Glomerular visceral epithelial cell (primary cell): Measurements from ENCODE around the gene GOLGA6L7.
"Not testable (repeated sequence)": the region's sequence is repeated elsewhere in the genome, so short reads cannot be mapped to it uniquely, and the experiment has no call there.

Experiments used
- DNase-seq: peaks from one replicate; pipeline ENCODE4 v3.0.0-alpha.2; 2016; ENCODE audit errors: extremely low spot score

GOLGA6L7 gene

DNA sequence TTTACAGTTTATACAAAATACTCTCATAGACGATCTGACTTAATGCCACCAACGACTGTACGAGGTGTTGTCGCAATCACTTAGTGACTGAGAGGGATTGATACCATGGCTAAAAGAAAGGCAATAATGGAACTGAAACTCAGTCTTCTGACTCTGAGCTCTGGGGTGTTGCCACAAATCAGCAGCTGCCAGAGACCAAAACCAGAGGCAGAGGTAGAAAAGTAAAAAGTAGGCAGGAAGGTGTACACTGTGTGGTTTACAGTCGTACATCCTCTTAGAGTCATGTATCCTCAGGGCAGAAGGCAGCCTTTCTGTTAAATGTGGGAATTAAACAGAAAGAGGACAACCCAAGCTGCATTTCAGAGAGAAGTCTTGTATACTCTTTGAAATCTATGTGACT is 1.2 kb downstream of the GOLGA6L7 start:
- DNase-seq: not testable (repeated sequence)

DNA sequence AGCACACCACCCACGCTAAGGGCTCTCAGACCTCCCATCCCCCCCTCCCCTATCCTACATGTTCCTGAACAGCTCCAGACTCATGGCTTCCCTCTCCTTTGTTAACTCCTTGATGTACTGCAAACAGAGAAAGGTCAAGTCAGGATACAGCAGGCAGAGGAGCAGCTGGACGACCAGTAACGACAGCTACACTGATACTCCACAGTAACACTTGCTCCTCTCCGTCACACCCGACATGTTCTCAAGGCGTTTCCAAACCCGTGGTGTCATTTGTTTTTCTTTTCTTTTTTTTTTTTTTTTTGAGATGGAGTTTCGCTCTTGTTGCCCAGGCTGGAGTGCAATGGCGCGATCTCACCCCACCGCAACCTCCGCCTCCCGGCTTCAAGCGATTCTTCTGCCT is 4.3 kb downstream of the GOLGA6L7 start:
- not testable (repeated sequence) for DNase-seq

DNA sequence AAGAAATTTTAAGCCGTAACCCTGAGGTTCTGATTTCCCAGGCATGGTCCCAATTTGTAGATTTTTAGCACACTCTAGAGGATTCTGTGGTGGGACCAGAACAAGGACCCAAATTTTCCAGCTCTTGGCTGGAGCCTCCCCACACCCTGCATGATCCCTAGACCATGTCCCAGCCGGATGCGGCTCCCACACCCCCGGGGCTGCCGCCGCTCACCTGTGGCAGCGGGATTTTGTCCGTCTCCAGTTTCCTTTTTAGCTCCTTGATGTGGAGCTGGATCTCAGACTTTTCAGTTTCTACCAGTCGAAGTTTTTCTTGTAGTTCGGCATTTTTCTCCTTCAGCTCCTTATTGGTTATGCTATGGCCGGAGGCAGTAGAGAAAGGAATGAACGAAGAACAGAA is 4.9 kb downstream of the GOLGA6L7 start:
- DNase-seq: not testable (repeated sequence)

DNA sequence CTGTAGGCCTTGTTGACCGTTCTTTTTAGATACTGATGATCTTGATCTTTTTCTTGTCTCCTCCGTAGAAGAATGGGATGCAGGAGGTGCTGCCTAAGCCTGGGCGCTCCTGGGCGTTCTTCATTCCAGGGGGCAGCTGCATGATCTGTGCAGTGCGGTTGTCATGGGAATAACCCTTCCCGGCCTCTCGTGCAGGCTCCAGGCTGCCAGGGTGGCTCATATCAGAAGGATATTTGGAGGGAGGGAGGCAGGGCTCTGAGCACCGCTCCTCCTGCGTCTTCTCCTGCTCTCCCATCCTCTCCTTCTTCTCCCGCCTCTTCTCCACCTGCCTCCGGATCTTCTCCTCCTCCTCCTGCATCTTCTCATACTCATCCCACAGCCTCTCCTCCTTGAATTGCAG is 6.2 kb downstream of the GOLGA6L7 start:
- DNase-seq: not testable (repeated sequence)

DNA sequence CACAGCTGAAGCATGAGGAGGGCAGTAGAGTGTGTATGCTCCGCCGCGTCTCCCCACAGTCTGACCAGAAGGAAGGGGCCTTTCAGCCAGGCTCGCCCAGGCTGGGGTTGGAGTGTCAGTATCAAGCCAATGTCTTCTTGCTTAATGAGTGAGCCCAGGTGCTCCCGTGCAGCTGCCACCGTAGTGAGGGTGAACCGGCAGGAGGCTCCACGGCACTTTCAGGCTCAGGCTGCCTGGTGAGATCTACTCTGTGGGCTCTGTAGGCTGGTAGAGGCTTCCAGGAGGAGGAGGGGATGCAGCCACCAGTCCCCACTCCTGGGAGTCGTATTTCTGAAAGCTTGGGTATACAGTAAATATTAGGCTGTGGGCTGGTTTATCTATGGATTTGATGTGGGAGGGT is 8.2 kb downstream of the GOLGA6L7 start:
- not testable (repeated sequence) for DNase-seq

DNA sequence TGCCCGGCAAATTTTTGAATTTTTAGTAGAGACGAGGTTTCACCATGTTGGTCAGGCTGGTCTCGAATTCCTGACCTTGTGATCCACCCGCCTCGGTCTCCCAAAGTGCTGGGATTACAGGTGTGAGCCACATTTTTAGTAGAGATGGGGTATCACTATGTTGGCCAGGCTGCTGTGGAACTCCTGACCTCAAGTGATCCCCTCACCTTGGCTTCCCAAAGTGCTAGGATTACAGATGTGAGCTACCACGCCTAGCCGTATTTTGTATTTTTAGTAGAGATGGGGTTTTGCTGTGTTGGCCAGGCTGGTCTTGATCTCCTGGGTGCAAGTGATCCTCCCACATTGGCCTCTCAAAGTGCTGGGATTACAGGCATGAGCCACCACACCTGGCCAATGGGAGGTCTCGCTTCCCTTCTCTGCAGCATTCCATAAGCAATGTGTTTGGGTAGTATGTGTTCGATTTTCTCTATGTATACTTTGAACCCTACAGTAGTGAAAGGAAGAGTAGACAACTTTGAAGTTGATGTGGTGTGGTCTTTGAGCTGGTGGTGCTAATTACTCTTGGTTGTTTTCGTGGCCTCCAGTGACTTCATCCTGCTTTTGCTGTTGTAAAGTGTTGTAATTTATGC is 13.4 kb downstream of the GOLGA6L7 start:
- not testable (repeated sequence) for DNase-seq

DNA sequence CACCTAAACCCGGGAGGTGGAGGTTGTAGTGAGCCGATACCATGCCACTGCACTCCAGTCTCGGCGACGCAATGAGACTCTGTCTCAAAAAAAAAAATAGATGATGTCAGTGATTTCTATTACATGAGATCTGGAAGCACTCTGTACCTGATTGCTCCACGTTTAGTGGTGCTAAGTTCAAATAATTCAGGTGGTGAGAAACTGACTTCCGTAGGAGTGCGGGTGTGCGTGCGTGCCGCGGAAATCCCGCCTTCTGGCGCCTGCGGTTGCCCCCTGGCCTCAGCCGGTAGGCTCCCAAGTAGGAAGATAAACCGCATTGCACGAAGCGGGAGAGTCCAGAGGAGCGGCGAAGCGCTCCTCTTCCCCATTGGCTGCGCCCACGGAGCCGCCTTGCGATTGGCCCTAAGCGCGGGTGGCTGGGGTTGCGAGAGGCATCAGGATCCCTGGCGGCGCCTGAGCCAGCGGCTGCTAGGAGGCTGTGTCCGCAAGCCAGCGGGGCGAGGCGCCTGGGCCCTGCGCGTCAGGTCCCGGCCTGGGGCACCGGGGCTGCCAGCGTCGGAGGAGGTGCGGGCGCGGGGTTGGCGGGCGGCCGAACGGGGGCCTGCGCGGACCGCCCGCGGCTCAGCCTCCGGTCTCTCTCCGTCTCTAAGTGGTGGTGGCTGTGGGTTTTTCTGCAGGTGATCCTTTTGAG is 16.4 kb downstream of the GOLGA6L7 start:
- peak; percentile 80 for DNase-seq

DNA sequence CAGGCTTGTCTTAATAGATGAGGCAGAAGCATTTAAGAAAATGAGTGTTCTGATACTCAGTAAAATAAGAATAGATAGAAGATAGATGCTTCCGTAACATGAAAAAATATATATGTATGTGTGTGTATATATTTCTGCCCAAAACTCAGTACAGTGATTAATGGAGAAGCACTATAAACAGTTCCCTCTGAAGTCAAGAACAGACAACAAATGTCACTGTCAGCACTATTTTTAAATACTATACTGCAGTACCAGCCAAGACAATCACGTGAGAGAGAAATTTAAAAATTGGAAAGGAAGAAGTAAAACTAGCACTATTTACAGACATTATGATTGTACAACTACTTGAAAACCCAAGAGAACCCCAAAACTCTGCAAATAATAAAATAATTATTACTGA is 27.0 kb downstream of the GOLGA6L7 start:
- DNase-seq: not testable (repeated sequence)

DNA sequence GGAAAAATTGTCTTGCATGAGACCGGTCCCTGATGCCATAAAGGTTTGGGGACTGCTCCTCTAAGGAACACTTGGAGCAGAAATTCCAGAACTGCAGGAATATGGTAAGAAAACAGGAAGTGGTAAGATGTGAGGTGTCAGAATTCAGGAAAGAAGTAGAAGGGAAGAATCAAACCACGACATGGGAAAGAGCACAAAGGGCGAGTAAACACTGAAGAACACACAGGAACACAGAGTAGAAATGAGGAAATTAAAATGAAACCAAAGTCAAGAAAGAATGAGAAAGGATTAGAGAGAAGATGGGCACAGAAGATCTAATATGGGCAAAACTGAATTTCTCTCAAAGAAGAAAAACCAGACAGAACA is 28.5 kb downstream of the GOLGA6L7 start:
- DNase-seq: not testable (repeated sequence)

DNA sequence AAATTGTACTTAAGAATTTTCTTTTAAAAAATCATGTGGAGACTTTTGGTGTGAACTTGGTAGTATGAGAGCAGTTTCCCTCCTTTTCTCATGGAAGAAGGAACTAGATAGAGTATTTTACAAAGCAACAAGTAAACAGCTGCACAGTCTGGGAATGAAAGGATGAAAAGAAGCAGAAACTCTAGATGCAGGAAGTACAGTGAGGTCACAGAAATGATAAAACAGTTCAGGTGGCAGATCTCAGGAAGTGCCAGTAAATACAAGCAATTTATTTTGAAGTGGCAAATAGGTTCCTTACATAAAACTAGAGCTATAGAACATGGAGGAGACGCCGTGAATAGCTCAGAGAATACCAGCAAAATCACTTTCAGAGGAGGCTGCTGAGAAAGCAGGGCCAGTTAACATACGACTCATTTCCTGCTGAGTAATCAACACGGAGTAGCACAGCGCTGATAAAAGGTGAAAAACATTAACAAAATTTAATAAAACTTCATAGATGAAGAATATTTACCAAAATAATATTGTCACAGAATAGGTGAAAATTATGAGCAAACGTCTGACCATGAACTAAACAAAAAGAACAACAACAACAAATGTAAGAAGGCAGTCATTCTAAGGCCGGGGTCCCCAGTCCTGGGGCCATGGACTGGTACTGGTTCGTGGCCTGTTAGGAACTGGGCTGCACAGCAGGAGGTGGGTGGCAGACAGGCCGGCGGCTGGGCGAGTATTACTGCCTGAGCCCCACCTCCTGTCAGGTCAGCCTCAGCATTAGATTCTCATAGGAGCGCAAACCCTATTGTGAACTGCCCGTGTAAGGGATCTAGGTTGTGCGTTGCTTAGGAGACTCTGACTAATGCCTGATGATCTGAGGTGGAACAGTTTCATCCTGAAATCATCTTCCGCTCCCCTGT is 29.2 kb downstream of the GOLGA6L7 start:
- DNase-seq: peak; percentile 17

DNA sequence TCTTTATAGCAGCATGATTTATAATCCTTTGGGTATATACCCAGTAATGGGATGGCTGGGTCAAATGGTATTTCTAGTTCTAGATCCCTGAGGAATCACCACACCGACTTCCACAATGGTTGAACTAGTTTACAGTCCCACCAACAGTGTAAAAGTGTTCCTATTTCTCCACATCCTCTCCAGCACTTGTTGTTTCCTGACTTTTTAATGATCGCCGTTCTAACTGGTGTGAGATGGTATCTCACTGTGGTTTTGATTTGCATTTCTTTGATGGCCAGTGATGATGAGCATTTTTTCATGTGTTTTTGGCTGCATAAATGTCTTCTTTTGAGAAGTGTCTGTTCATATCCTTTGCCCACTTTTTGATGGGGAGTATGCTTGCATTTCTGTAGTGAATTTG is 30.3 kb downstream of the GOLGA6L7 start:
- not testable (repeated sequence) for DNase-seq

DNA sequence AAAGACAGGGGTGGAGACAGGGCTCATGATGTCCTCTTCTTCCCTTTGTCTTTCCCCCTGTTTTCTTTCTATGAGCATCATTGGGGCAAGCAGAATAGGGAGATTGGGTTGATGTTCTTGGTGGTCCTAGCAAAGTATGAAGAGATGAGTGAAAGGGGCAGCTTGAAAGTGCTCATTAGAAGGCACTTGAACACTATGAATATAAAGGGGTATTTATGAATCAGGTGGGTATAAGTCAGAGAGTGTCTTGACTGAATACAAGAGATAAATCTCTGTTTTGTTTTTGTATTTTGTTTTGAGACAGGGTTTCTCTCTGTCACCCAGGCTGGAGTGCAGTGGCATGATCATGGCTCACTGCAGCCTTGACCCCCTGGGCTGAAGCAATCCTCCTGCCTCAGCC is 34.4 kb downstream of the GOLGA6L7 start:
- not testable (repeated sequence) for DNase-seq

DNA sequence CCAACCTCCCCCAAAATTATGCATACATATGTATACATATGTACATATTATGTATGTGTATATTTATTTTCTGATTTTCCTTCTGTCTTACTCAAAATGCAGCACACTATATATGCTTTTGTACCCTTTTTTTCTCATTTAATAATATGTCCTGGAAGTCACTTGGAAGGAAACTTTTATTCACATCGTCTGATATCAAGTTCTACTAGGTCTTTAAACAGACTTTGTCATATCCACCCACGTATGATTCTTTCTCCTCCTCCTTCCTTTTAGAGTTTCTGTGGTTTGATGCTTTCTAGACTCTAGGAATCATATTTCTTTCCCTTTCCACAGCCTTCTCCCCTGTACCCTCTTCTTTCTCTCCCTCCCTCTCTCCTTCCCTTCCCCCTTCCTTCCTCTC is 35.1 kb downstream of the GOLGA6L7 start:
- not testable (repeated sequence) for DNase-seq

DNA sequence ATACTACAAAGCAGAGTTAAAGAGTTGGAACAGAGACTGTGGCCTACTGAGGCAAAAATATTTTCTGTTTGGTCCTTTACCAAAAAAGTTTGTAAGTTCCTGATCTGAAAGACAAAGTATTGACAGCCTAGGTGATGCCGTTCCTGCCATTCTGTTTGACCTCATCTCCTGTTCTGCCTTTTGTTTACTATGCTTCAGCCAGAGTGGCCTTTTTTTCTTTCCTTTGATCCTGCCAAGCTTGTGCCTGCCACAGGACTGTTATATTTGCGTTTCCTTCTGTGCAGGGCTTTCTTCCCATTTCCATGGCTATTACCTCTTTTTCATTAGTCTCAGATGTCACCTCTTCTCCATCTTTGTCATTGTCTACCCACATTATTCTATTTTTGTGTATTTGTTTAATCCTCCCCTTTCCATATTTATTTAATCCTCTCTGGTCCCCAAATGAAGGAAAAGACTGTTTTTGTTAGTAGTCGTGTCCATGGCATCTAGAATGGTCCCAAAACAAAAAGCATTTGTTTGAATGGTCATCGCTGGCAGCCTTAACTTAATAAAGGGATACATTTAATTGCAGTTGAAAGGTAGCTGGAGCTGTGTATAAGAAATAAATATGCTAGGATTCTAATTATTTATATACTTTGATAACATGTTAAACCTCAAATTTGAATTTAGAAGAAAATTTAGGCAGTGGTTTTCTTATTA is 36.4 kb downstream of the GOLGA6L7 start:
- DNase-seq: not testable (repeated sequence)

DNA sequence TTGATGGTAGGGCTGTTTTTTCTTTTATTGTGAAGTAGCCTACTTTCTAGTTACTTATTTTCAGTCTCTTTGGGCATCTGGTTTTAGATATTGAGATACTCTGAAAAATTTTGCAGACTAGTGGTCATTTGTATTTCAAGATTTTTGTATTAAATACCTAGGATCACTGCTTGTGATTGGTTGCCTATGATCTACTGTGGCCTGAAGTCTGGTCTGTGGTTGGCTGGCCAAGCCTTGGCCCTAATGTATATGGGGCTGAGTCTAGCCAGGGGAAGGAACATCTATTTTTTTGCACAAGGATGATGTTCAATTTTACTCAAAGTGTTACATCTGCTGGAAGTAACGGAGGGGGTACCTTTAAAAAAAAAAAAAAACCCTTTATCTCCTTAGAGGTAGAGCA is 38.0 kb downstream of the GOLGA6L7 start:
- not testable (repeated sequence) for DNase-seq

DNA sequence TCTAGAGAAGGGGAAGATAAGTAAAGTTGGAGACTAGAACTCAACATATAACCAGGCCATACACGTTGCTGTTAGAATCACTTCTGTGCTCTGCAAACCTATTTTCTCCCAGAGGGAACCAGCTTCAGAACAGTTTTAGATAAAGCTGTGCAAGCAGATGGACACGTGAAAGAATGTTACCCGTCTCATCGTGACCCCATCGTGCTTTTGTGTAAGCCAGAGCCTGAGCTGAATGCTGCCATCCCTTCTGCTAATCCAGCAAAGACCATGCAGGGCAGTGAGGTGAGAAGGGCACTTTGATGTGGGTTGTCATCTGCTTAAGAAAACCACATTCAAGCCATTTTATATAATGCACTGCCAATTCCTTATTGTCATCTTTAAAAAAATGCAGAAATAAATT is 40.3 kb downstream of the GOLGA6L7 start:
- not testable (repeated sequence) for DNase-seq

DNA sequence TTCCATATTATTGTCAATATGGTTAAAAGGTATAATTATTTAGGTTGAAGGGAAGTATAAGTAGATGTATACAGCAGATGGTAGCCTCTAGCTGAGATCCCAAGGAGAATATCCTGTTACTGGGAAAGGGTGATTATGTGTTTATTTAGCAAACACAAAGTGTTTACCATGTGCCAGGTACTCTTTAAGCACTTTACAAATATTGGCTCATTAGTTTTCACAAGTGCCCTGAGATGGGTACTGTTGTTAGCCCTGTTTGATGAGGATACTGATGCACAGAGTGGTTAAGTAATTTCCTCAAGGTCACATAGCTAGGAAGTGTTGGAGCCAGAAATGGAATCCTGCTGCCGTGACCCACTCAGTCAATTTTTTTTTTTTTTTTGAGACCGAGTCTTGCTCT is 48.1 kb downstream of the GOLGA6L7 start:
- DNase-seq: not testable (repeated sequence)

DNA sequence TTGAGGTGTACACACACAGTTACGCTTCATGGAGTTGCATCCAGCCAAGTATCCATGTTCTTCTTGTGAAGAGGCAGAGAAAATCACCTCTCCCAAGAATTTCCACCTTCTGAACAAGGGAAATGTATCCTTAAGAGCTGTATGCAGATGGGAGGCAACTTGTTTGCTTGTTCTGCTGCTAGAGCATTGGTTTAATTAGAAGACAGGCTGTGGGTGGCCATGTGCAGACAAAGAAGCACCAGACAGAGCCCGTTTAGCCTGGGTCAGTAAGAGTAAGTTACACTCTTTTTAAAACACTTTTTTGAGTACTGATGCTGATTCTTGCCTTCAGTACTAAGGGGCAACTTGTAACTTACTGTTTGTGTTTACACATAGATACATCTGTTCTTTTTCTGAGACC is 50.2 kb downstream of the GOLGA6L7 start:
- DNase-seq: not testable (repeated sequence)

DNA sequence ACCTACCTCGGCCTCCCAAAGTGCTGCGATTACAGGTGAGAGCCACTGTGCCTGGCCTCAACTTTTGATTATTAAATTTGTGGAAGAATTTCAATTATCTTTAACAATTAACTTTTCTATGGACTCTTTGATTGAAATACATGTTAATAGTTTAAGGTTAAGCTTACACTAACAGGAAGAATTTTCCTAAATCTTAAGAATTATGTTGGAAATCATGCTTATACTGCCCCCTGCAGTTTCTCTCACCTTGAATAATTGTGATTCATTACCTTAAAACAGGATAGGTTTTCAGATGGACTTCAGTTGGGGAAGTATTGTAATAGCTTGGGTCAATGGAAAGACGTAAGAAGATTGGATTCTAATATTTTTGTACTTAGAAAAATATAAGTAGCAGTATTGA is 54.2 kb downstream of the GOLGA6L7 start:
- DNase-seq: not testable (repeated sequence)
